Astrocyte (in vitro differentiated cells and primary cell): Measurements from ENCODE around the gene TPRG1.

Experiments used
- CTCF ChIP-seq: IDR thresholded peaks from 2 replicates; pipeline ENCODE4 v1.5.1; 2011; ENCODE audit warnings: low read depth, mild to moderate bottlenecking, inconsistent platforms, low read length, moderate library complexity; ENCODE audit not compliant: insufficient read depth
- EZH2 ChIP-seq: IDR thresholded peaks from 2 replicates; pipeline ENCODE4 v1.6.1; 2012; ENCODE audit warnings: mild to moderate bottlenecking, low read length, inconsistent platforms; ENCODE audit not compliant: insufficient read depth

GRCh38 chr3:189235214-189235613 lies 63.4 kb downstream of the TPRG1 start:
- TF ChIP-seq CTCF: no peak
- no peak for TF ChIP-seq EZH2
